ENCODE results near the gene ALKBH3.

The ALKBH3 gene

GRCh38 chr11:43922744-43923405, 42.2 kb downstream of the ALKBH3 start:
- DNase-seq: no peak

GRCh38 chr11:43923406-43924111, 42.9 kb downstream of the ALKBH3 start:
- peak; percentile 43 for DNase-seq

GRCh38 chr11:43924112-43924855, 43.7 kb downstream of the ALKBH3 start:
- DNase-seq: no peak

GRCh38 chr11:43925063-43925931, 44.7 kb downstream of the ALKBH3 start:
- no peak for DNase-seq

- DNase-seq: no peak
These were observed 45.4 kb downstream of the ALKBH3 start for GRCh38 chr11:43925932-43926505.

- no peak for DNase-seq
These were observed 46.4 kb downstream of the ALKBH3 start for GRCh38 chr11:43927070-43927469.

GRCh38 chr11:43927925-43928707, 47.5 kb downstream of the ALKBH3 start:
- no peak for DNase-seq

GRCh38 chr11:43928721-43929120, 48.1 kb downstream of the ALKBH3 start:
- no peak for DNase-seq

GRCh38 chr11:43930868-43931716, 50.5 kb downstream of the ALKBH3 start:
- DNase-seq: no peak

- no peak for DNase-seq
These were observed 51.0 kb downstream of the ALKBH3 start for GRCh38 chr11:43931717-43932039.

- DNase-seq: no peak
These were observed 52.6 kb downstream of the ALKBH3 start for GRCh38 chr11:43933226-43933607.

GRCh38 chr11:43933608-43934551, 53.2 kb downstream of the ALKBH3 start:
- DNase-seq: peak; percentile 70

GRCh38 chr11:43934601-43935423, 54.2 kb downstream of the ALKBH3 start:
- DNase-seq: no peak

GRCh38 chr11:43935424-43935979, 54.9 kb downstream of the ALKBH3 start:
- DNase-seq: no peak

GRCh38 chr11:43936076-43936475, 55.4 kb downstream of the ALKBH3 start:
- no peak for DNase-seq

GRCh38 chr11:43937434-43938411, 57.1 kb downstream of the ALKBH3 start:
- DNase-seq: peak; percentile 71
